GM18505 (cell line): ENCODE data around the gene CDADC1.

Experiments
- ATAC-seq: cut with Tn5 transposase; IDR thresholded peaks from one replicate; pipeline ENCODE4 v1.9.1; 2021; ENCODE audit not compliant: unreplicated experiment
- POLR2A ChIP-seq: IDR thresholded peaks from 4 replicates; pipeline ENCODE4 v1.6.1; 2011; ENCODE audit warnings: borderline replicate concordance; ENCODE audit not compliant: insufficient read depth, insufficient read length; ENCODE audit errors: extremely low read depth

The CDADC1 gene

DNA sequence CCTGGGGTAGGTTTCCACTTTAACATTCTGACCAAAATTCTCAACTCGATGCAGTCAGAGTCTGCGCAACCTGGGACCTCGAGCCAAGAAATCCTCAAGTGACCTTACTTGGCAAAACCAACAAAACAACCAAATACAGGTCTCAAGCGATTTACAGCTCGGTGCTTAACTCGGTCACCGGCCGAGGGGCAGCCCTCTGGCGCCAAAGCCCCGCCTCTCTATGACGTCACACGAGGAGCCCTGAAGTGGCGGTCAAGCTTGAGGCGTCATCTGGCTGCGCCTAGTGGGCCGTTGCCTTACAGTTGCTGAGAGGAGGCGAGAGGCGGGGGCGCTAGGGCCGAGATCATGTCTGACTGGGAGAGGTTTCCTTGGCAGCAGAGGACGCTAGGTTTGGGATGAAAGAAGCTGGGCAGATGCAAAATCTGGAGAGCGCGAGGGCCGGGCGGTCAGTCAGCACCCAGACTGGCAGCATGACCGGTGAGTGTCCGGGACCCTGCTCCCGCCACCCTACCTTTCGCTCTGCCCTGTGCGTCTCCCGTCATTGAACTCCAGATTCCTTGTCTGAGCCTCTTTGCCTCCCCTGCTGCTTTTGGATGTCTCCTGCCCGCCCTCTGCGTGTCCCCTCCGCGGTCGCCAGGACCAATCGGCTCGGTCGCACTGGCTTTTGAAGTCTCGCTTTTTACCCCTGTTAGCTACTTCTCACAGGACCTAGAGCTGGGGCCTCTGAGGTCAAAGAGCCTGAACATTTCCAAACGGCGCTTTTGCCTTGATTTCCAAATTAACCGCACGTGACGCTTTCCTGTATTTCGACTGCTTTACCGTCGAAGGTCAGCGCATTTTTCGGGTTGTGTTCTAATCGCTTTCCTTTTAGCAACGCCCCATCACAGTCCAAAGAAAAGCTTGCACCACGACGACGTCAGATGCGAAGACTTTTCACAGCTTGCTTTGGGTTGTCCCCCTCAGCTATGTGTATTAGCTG lies at the start of gene CDADC1:
CDADC1 (plus strand) TSS at position 283 of the 979 bp plus-strand sequence; CDS start at position 396, 113 bp downstream.
- ATAC-seq, result peak; percentile 94
- peak; percentile 82 for TF ChIP-seq POLR2A

DNA sequence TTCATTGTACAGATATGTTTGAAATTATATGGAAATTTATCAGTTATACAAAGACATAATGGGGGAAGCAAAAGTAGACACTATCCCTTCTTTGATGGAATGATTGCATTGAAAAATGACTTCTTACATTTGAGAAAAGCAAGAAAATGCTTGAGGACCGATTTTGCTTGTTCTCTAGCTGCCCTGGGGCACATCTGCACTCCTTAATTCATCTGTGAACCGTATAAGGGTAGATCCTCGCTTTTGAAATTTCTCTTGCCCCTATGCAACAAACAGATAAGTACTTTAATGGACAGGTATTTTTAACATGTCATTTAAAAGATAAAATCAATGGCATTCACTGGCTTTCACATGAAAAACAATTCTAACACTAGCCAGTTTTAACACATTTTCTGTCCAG lies 41.1 kb upstream of the CDADC1 start:
- TF ChIP-seq POLR2A, result no peak
- ATAC-seq, result no peak

DNA sequence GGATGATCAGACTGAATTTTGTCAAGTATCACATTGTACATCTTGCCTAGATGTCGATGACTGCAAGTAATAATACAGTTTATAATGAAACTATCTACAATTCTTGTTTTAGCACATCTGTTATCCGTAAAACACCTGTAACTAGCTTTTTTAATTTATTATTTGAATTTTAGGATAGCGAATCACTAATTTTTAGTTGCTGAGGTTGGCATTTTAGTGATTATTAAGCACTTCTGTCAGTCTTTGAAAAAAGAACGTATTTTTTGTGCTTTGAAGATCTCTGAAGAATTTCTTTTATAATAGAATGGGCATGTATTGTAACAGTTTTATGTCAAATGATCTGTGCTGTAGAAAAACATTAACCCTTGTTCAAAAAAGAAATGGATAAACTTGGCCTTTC lies 39.1 kb upstream of the CDADC1 start:
- no peak for TF ChIP-seq POLR2A

DNA sequence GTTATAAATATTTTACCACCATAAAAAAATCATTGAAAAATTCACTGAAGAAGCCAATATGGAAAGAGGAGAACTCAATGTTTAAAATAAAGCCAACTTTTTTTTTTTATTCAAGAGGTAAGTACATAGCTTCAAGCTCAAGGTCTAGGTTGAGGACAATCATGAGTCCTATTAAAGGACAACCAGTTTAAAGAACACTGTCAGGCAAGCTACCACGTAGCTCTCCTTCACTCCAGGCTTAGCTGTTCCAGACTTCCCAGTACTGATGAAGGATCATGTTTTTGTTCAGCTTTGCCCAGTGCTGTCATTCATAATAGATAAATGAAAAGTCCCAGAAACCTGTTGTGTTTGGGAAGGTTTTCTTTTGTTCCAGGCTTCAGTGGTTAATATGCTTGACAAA lies 37.6 kb upstream of the CDADC1 start:
- ATAC-seq, result no peak
- no peak for TF ChIP-seq POLR2A

More for the DNA sequence above, 39.1 kb upstream of the CDADC1 start:
- ATAC-seq, result no peak

DNA sequence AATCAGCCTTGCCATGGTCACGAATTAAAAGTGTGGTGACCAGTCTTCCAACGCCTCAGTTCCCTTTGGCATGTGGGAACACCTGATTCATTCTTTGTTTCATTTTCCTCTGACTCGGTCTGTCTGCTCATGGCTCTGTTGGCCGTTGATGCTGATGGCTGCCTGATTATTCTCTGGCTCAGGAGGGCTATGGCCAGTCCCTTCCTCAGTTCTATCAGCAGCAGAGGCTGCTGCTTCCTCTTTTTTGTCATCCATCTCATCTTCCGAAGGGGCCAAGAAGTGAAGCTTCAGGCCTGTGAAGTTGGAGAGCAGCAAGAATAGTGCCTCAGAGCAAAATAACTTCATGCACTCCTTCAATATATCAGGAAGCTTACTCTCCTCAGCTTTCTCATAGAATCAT lies 37.1 kb upstream of the CDADC1 start:
- TF ChIP-seq POLR2A, result no peak
- no peak for ATAC-seq

DNA sequence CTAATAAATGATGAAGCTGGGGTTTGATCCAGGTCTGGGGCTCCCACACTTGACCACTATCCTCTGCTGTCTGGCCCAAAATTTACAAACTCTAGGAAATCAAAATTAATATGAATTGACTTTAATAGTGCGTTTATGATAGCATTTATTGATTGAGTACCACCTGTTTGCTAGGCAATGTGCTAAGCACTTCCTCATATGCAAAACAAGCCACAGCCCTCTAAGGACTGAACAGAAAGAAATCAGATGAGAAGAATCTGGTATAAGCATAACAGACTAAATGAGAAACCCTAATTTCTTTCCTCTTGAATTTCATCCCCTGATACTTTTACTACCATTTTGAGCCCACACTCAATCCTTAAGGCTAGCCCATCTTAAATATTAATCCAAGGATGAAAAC lies 34.2 kb upstream of the CDADC1 start:
- ATAC-seq, result no peak
- TF ChIP-seq POLR2A, result no peak

DNA sequence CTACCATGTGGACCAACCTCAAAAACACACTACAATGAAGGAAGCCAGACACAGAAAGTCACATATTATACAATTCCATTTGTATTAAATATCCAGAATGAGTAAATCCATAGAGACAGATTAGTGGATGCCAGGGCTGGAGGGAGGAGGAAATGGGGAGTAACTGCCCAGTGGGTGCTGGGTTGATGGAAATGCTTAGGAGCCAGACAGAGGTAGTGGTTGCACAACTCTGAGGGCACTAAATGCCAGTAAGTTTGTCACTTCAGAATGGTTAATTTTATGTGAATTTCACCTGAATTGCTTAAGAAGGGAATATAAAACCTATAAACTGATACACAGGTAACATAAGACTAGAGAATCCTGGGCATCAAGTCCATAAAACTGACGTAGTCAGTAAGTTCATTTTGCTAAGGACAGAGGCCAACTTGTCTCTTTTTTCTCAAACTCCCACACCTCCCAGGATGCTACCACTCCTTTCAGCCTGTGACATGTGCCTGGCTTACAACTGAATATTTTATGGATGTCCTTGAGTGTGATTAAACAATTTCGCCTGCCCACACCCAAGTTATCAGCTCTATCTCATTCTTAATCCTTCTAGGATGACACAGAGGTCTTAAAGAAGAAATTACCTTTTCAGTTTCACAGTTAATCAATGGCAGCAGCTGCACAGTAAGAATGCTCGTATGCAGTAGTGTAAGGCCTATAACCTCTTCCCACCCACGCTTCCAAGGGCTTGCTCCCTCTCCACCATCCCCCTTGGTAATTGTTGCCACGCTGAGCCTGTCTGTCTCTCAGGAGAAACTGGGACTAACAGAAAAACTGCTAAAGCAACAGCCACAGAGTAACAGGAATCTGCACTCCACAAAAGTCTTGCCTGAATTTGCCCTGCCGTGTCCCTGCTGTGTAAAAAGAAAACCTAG lies 33.5 kb upstream of the CDADC1 start:
- no peak for ATAC-seq
- TF ChIP-seq POLR2A, result no peak

DNA sequence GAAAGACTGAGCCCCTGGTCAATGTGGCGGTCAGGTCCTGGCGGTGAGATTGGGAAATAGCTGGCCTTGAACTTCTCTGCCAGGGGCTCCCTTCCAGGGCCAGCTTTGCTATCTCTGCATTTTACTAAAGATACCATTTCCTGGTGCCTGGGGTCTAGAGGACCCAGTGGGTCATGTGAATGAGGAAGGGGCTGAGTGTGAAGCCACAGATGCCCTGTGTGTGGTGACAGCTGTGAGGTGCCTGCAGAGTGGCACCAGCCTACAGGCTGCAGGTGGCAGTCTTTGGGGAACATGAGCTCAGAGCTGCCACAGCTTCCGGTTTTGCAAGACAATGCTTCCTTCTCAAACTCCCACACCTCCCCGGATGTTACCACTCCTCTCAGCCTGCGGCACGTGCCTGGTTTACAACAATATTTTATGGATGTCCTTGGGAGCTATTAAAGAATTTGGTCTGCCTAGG lies 32.8 kb upstream of the CDADC1 start:
- TF ChIP-seq POLR2A, result no peak
- no peak for ATAC-seq

DNA sequence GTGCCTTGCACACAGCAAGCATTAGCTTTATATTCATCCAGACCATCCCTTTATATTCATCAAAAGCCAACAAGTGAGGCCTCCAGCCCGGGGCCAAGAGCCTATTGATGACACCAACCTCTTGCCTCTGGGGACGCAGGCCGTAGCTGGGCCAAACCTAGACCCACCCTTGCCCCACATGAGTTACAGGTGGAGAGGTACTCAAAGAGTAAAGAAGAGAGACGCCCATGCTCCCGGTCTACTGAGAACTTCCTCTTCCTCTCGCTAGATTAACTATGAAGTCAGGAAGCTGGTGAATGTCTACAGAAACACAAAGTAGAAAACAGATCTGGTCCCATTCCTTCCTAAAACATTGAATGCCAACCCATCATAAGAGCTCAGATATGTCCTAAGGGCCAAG lies 31.4 kb upstream of the CDADC1 start:
- TF ChIP-seq POLR2A, result no peak
- no peak for ATAC-seq

DNA sequence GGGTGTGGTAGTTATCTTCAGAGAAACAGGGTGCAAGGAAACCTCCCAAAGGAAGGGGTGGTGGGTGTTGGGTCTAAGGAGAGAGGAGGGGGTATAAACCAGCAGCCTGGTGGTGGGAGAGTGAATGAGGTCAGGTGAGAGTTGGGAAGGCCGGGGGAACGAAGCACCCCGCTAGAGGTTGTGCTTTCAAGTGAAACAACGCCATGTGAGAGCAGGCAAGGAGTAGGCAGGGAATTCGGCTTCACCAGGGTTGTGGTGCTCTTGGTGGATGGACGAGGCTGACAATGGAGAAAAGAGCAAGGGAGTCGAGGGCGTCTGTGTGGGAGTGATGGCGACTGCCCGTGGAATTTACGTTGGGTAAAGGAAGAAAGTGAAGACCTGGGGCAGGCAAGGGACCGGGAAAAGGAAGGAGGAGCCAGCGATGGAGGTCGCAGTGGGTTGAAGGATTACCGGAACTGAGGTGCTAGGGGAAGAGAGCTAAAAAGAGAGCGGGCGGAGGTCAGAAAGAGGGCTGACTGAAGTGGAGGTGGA lies 29.7 kb upstream of the CDADC1 start:
- TF ChIP-seq POLR2A, result no peak
- no peak for ATAC-seq

DNA sequence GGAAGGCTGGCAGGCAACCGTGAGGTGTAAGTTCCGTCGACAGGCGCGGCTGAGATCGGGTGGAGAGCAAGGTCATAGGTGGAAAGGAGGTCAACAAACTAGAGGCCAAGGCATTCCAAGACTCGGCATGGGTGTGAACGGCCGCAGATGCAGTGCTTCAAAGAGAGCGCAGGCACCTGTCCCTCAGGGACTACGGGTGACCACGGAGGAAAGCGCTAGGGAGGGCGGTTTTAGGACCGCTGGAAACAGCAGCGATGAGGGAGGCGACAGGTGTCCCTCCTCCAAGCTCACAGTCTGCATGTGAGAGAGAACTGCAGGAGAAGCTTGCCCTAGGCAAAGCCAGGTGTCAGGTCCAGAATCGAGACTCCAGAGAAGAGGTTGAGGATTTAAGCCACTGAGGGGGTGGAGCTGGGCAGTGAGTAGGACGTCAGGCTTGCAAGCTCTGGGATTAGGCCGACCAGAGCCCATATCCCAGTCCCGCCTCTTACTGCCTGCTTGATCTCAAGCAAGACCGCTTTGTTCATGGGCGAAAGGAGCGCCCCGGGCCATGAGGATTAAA lies 29.2 kb upstream of the CDADC1 start:
- ATAC-seq, result no peak

DNA sequence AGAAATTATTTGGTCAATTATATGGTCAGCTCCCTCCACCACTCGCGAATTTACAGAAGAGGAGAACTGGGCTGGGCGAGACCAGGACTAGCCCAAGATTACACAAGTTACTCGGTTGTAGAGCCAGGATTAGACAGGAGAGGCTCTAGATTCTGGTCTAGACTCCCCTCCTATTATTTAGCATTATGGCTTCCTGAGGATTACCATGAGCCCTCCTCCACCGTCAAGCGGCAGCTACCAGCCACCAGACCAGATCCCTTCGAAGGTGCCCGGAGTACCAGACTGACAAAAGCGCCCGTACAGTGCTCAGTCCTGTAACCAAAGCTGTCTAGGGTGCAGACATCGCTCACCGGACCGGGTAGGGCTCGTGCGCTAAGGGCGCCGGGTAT lies 28.1 kb upstream of the CDADC1 start:
- ATAC-seq, result no peak
- TF ChIP-seq POLR2A, result no peak

More for the DNA sequence above, 29.2 kb upstream of the CDADC1 start:
- TF ChIP-seq POLR2A, result no peak
